NAMALWA (cell line): ENCODE measurements around the gene NRG3.

ENCODE experiments used
- DNase-seq: peaks from one replicate; pipeline ENCODE4 v3.0.0-alpha.2; 2015; ENCODE audit warnings: low spot score

NRG3 gene

GRCh38 chr10:82391971-82392370 is 517.0 kb downstream of the NRG3 start:
- no peak for DNase-seq

GRCh38 chr10:82392533-82392932 is 517.5 kb downstream of the NRG3 start:
- no peak for DNase-seq

GRCh38 chr10:82394122-82394521 is 519.1 kb downstream of the NRG3 start:
- no peak for DNase-seq

- DNase-seq, result no peak
Measured at GRCh38 chr10:82394987-82395386, 520.0 kb downstream of the NRG3 start.

GRCh38 chr10:82396886-82397285 is 521.9 kb downstream of the NRG3 start:
- no peak for DNase-seq

GRCh38 chr10:82397854-82398253 is 522.9 kb downstream of the NRG3 start:
- DNase-seq, result no peak

GRCh38 chr10:82399850-82400249 is 524.9 kb downstream of the NRG3 start:
- DNase-seq, result no peak

GRCh38 chr10:82400841-82401240 is 525.8 kb downstream of the NRG3 start:
- DNase-seq, result no peak

- no peak for DNase-seq
Measured at GRCh38 chr10:82402906-82403401, 528.0 kb downstream of the NRG3 start.

- peak; percentile 85 for DNase-seq
Measured at GRCh38 chr10:82409671-82410070, 534.7 kb downstream of the NRG3 start.

- no peak for DNase-seq
Measured at GRCh38 chr10:82411416-82411815, 536.4 kb downstream of the NRG3 start.

GRCh38 chr10:82420001-82420400 is 545.0 kb downstream of the NRG3 start:
- no peak for DNase-seq

GRCh38 chr10:82429302-82429701 is 554.3 kb downstream of the NRG3 start:
- DNase-seq, result no peak

- DNase-seq, result no peak
Measured at GRCh38 chr10:82438277-82438676, 563.3 kb downstream of the NRG3 start.

- DNase-seq, result no peak
Measured at GRCh38 chr10:82440775-82441174, 565.8 kb downstream of the NRG3 start.

GRCh38 chr10:82452046-82452445 is 577.1 kb downstream of the NRG3 start:
- DNase-seq, result no peak

GRCh38 chr10:82452676-82453075 is 577.7 kb downstream of the NRG3 start:
- DNase-seq, result no peak

- DNase-seq, result no peak
Measured at GRCh38 chr10:82453678-82454293, 578.8 kb downstream of the NRG3 start.

- DNase-seq, result no peak
Measured at GRCh38 chr10:82462910-82463551, 588.0 kb downstream of the NRG3 start.

- DNase-seq, result no peak
Measured at GRCh38 chr10:82463614-82464013, 588.6 kb downstream of the NRG3 start.

- no peak for DNase-seq
Measured at GRCh38 chr10:82464191-82464818, 589.3 kb downstream of the NRG3 start.

- DNase-seq, result no peak
Measured at GRCh38 chr10:82464966-82465365, 590.0 kb downstream of the NRG3 start.

- no peak for DNase-seq
Measured at GRCh38 chr10:82468453-82468852, 593.5 kb downstream of the NRG3 start.
